Gastroesophageal sphincter (tissue), 4 donors: ENCODE results near the gene SLC4A4. TPM values are rescaled to one million over a fixed set of nuclear protein-coding genes. Genes with fewer than 3 reads are reported as not detected.
"Not testable (repeated sequence)": the region's sequence is repeated elsewhere in the genome, so short reads cannot be mapped to it uniquely, and the experiment has no call there.

Experiments
- ATAC-seq: fragments of 150-250 bp; one replicate; pipeline ENCODE4 v1.9.1; 2016; ENCODE audit warnings: mild to moderate bottlenecking, moderate library complexity
- H3K27ac ChIP-seq, 4 donors: fragments of 200-600 bp; sonication (generic) in 3 of 4; 1 replicate in 3 of 4; 2 replicates in 1 of 4; pipeline ENCODE4 v1.5.1; 2016 to 2019
- H3K27me3 ChIP-seq: fragments of 200-600 bp; sonication (generic); one replicate; pipeline ENCODE4 v1.5.1; 2019
- H3K36me3 ChIP-seq, 2 donors: fragments of 200-600 bp; sonication (generic); one replicate each; pipeline ENCODE4 v1.5.1; 2019; ENCODE audit warnings: control low read depth in 1 of 2
- H3K4me1 ChIP-seq, 3 donors: fragments of 200-600 bp; sonication (generic); 1 replicate in 2 of 3; 2 replicates in 1 of 3; pipeline ENCODE4 v1.5.1; 2016 to 2019; ENCODE audit warnings: control low read depth in 2 of 3
- H3K4me3 ChIP-seq, 2 donors: fragments of 200-600 bp; sonication (generic); one replicate each; pipeline ENCODE4 v1.5.1; 2019; ENCODE audit warnings: mild to moderate bottlenecking in 1 of 2, moderate library complexity in 1 of 2
- H3K9me3 ChIP-seq, 3 donors: fragments of 200-600 bp; sonication (generic); one replicate each; pipeline ENCODE4 v1.5.1; 2017 to 2019; ENCODE audit warnings: control low read depth in 2 of 3
- EP300 ChIP-seq: sonication (generic); formaldehyde crosslinking; IDR thresholded peaks from one replicate; pipeline ENCODE4 v1.6.1; 2017; ENCODE audit warnings: antibody characterized with exemption, mild to moderate bottlenecking
- POLR2A ChIP-seq, 2 donors: fragments of 450-650 bp; IDR thresholded peaks; one replicate each; pipeline ENCODE4 v1.6.1; 2017; ENCODE audit warnings: antibody characterized with exemption in 2 of 2, mild to moderate bottlenecking in 2 of 2, moderate library complexity in 1 of 2
- POLR2AphosphoS5 ChIP-seq: sonication (generic); formaldehyde crosslinking; IDR thresholded peaks from one replicate; pipeline ENCODE4 v1.6.1; 2017; ENCODE audit warnings: antibody characterized with exemption
- WGBS, 2 donors: methylation state at CpG; one replicate each; pipeline ENCODE4 v1.1.5; 2018; ENCODE audit warnings: low coverage in 1 of 2; 5-methylcytosine and 5-hydroxymethylcytosine counted together
- total RNA-seq, 4 donors: library from RNA; depleted of rRNA; stranded (reverse); fragments of >200 nt; gene quantifications; one replicate each; pipeline ENCODE4 v1.1.0, GENCODE V29; 2016
- TF ChIP-seq, protein P1 (sequence below), 4 experiments: fragments of 200-600 bp in 2 of 4; fragments of 450-650 bp in 2 of 4; sonication (generic) in 1 of 4; IDR thresholded peaks; one replicate each; pipeline ENCODE4 v1.5.1; 2017 to 2019; ENCODE audit warnings: antibody characterized with exemption in 4 of 4, mild to moderate bottlenecking in 2 of 4, moderate library complexity in 2 of 4

Gene SLC4A4
- total RNA-seq, 4 donors from 2014 or later, result 3.2 to 5.5 (median 4.4) TPM

- no peaks in the 10 kb centered on the region for H3K9me3 ChIP-seq
- H3K4me3 ChIP-seq, result no peak overlapping the region
- no peaks in the 10 kb centered on the region for H3K27me3 ChIP-seq
- TF ChIP-seq POLR2A (IDR thresholded peaks at IDR 0.05), result no peak
- no peak for TF ChIP-seq POLR2AphosphoS5
- TF ChIP-seq, protein P1, sequence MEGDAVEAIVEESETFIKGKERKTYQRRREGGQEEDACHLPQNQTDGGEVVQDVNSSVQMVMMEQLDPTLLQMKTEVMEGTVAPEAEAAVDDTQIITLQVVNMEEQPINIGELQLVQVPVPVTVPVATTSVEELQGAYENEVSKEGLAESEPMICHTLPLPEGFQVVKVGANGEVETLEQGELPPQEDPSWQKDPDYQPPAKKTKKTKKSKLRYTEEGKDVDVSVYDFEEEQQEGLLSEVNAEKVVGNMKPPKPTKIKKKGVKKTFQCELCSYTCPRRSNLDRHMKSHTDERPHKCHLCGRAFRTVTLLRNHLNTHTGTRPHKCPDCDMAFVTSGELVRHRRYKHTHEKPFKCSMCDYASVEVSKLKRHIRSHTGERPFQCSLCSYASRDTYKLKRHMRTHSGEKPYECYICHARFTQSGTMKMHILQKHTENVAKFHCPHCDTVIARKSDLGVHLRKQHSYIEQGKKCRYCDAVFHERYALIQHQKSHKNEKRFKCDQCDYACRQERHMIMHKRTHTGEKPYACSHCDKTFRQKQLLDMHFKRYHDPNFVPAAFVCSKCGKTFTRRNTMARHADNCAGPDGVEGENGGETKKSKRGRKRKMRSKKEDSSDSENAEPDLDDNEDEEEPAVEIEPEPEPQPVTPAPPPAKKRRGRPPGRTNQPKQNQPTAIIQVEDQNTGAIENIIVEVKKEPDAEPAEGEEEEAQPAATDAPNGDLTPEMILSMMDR (IDR thresholded peaks at IDR 0.05), result no peak
- no peak for TF ChIP-seq EP300
- no peaks in the 10 kb centered on the region for H3K36me3 ChIP-seq
- no peak for ATAC-seq
- H3K4me1 ChIP-seq, result no peaks in the 10 kb centered on the region
- no peak overlapping the region for H3K27ac ChIP-seq
Observed at GRCh38 chr4:71400810-71401209, 62.0 kb downstream of the SLC4A4 start.

- no peak for ATAC-seq
- Histone ChIP-seq H3K36me3 (no peaks in the 10 kb centered on the region), H3K9me3 (no peaks in the 10 kb centered on the region), H3K4me1 (no peaks in the 10 kb centered on the region), H3K4me3 (no peak overlapping the region), H3K27me3 (no peaks in the 10 kb centered on the region), H3K27ac (no peak overlapping the region)
- TF ChIP-seq, protein P1 (IDR thresholded peaks at IDR 0.05), result no peak
- TF ChIP-seq POLR2AphosphoS5, result no peak
- TF ChIP-seq POLR2A (IDR thresholded peaks at IDR 0.05), result no peak
- no peak for TF ChIP-seq EP300
Observed at GRCh38 chr4:71402616-71403015, 63.8 kb downstream of the SLC4A4 start.

- no peak overlapping the region for H3K27ac ChIP-seq
- H3K4me3 ChIP-seq, result no peak overlapping the region
- no peaks in the 10 kb centered on the region for H3K27me3 ChIP-seq
- no peak for ATAC-seq
- H3K36me3 ChIP-seq, result no peaks in the 10 kb centered on the region
- TF ChIP-seq POLR2AphosphoS5, result no peak
- 95% methylated on average over 1 of the region's 1 CpG; no CpG with 5 or more reads in 1 of the 2 donors for WGBS, 2 donors
- peaks cover 0 to 5% (median 0%) of the 10 kb centered on the region in 3 donors for H3K9me3 ChIP-seq
- H3K4me1 ChIP-seq, result no peaks in the 10 kb centered on the region
Observed at GRCh38 chr4:71404049-71404448, 65.2 kb downstream of the SLC4A4 start.

- no peaks in the 10 kb centered on the region for H3K36me3 ChIP-seq
- 57 to 90% methylated on average over 2 of the region's 2 CpGs for WGBS, 2 donors
- no peak overlapping the region for H3K27ac ChIP-seq
- peaks cover 0 to 14% (median 0%) of the 10 kb centered on the region in 3 donors for H3K9me3 ChIP-seq
- no peaks in the 10 kb centered on the region for H3K4me1 ChIP-seq
- ATAC-seq, result no peak
- no peak overlapping the region for H3K4me3 ChIP-seq
- H3K27me3 ChIP-seq, result no peaks in the 10 kb centered on the region
- TF ChIP-seq EP300, result no peak
- TF ChIP-seq POLR2A (IDR thresholded peaks at IDR 0.05), result no peak
- TF ChIP-seq, protein P1 (IDR thresholded peaks at IDR 0.05), result no peak
- no peak for TF ChIP-seq POLR2AphosphoS5
Observed at GRCh38 chr4:71405791-71406190, 67.0 kb downstream of the SLC4A4 start.

DNA sequence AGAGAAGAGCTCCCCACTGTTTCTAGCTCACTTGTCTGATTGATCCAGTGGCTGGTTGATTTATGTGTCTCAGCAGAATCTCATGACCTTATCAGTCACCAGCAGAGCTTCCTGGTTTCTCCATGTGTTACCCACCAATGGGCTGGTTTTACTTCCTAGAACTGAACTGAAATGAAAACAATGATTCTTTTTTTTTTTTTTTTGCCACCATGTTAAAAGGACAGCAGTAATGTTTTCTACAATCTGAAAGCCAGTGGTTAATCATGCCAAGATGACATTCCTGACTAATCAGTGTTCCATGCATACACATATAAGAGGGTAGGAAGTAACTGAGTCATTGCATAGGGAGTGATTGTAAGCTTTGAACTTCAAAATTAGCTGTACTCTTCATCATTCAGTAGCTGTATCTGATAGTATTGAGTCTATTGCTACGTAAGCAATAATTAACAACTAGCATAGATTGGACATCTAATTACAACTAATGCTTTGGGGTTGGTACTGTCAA lies 67.7 kb downstream of the SLC4A4 start:
- no peak overlapping the region for H3K4me3 ChIP-seq
- H3K27me3 ChIP-seq, result no peaks in the 10 kb centered on the region
- no peaks in the 10 kb centered on the region for H3K4me1 ChIP-seq
- no peaks in the 10 kb centered on the region for H3K36me3 ChIP-seq
- ATAC-seq, result no peak
- WGBS, 2 donors, result 91 to 100% methylated on average over 1 of the region's 1 CpG
- H3K27ac ChIP-seq, result no peak overlapping the region
- no peak for TF ChIP-seq POLR2A (IDR thresholded peaks at IDR 0.05)
- TF ChIP-seq POLR2AphosphoS5, result no peak
- TF ChIP-seq, protein P1 (IDR thresholded peaks at IDR 0.05), result no peak
- no peak for TF ChIP-seq EP300
- H3K9me3 ChIP-seq, result peaks cover 0 to 14% (median 0%) of the 10 kb centered on the region in 3 donors

GRCh38 chr4:71408961-71409360 lies 70.1 kb downstream of the SLC4A4 start:
- not testable (repeated sequence) for H3K27me3 ChIP-seq, H3K4me1 ChIP-seq, H3K27ac ChIP-seq, H3K36me3 ChIP-seq, H3K4me3 ChIP-seq, ATAC-seq
- peaks cover 0 to 14% (median 0%) of the 10 kb centered on the region in 3 donors for H3K9me3 ChIP-seq
